Aorta (tissue), 5 donors: ENCODE results near the gene JMJD7. TPM values are rescaled to one million over a fixed set of nuclear protein-coding genes. Genes with fewer than 3 reads are reported as not detected.

Source experiments
- ATAC-seq: fragments of 200-7000 bp; cut with Tn5 transposase; one replicate; pipeline ENCODE4 v1.9.1; 2022; ENCODE audit warnings: moderate library complexity; ENCODE audit not compliant: low FRiP score
- DNase-seq, 2 donors: peaks; one replicate each; pipeline ENCODE4 v3.0.0-alpha.2; 2020
- H3K27ac ChIP-seq, 2 donors: one replicate each; pipeline ENCODE4 v1.5.1; 2013; ENCODE audit warnings: low read length in 2 of 2, mild to moderate bottlenecking in 2 of 2, moderate library complexity in 2 of 2, control low read depth in 1 of 2, inconsistent platforms in 1 of 2, low read depth in 1 of 2
- H3K27me3 ChIP-seq, 2 donors: one replicate each; pipeline ENCODE4 v1.6.1; 2013; ENCODE audit warnings: control low read depth in 1 of 2, low read length in 1 of 2, mild to moderate bottlenecking in 1 of 2, moderate library complexity in 1 of 2; ENCODE audit not compliant: insufficient read depth in 2 of 2, control insufficient read depth in 1 of 2
- H3K36me3 ChIP-seq, 2 donors: one replicate each; pipeline ENCODE4 v1.6.1; 2013; ENCODE audit warnings: control low read depth in 1 of 2, low read length in 1 of 2, mild to moderate bottlenecking in 1 of 2; ENCODE audit not compliant: insufficient read depth in 2 of 2, control insufficient read depth in 1 of 2
- H3K4me1 ChIP-seq, 2 donors: one replicate each; pipeline ENCODE4 v1.6.1; 2013; ENCODE audit warnings: low read length in 2 of 2, control low read depth in 1 of 2, mild to moderate bottlenecking in 1 of 2, moderate library complexity in 1 of 2; ENCODE audit not compliant: insufficient read depth in 2 of 2, control insufficient read depth in 1 of 2
- H3K4me3 ChIP-seq, 2 donors: one replicate each; pipeline ENCODE4 v1.5.1; 2013; ENCODE audit warnings: low read length in 2 of 2, control low read depth in 1 of 2, mild to moderate bottlenecking in 1 of 2
- H3K9me3 ChIP-seq: one replicate; pipeline ENCODE4 v1.6.1; 2013; ENCODE audit warnings: mild to moderate bottlenecking, low read length; ENCODE audit not compliant: control insufficient read depth
- WGBS, 2 donors: extraction: QIAGEN DNeasy Blood & Tissue Kit; methylation state at CpG; one replicate each; pipeline ENCODE4 v1.1.7; 2013; 5-methylcytosine and 5-hydroxymethylcytosine counted together
- intact Hi-C, 2 donors: fragments of 100-400 bp; cut with DNase I; formaldehyde crosslinking; loops; one replicate each; pipeline versions ENCODE4 v1.14.2 to v1.15.0; 2022
- polyA plus RNA-seq, 2 donors: library from polyadenylated mRNA; stranded (reverse); fragments of 200-250 nt; gene quantifications; one replicate each; pipeline ENCODE4 v1.2.3, GENCODE V29; 2013
- total RNA-seq, 2 donors: library from RNA; stranded (reverse); fragmentation: NEBNext Ultra II Directional; extraction: Animal tissue kit (Norgen Biotek cat#: 25700); gene quantifications; one replicate each; pipeline ENCODE4 v1.2.1, GENCODE V29; 2021
- donor health status: healthy with polysubstance abuse.
- donor health status: Bipolar disorder and iron deficiency.
- donor health status: DM: no; HTN: no; CAD: no.
- donor health status: DM: no; HTN: no; CAD: no.
- donor health status: DM: yes; HTN: yes; CAD: no.

JMJD7 gene
- total and polyA plus RNA-seq, 4 donors, result 7.0 to 12.6 (median 10.0) TPM

- Histone ChIP-seq H3K27me3 (no peaks in the 10 kb centered on the region), H3K4me3 (no peak overlapping the region), H3K4me1 (no peaks in the 10 kb centered on the region), H3K27ac (no peak overlapping the region), H3K36me3 (no peaks in the 10 kb centered on the region), H3K9me3 (no peaks in the 10 kb centered on the region)
- DNase-seq, result no peak
- no peak for ATAC-seq
- WGBS, 2 donors, result 18 to 22% methylated on average over 63 to 81 of the region's 81 CpGs
- intact Hi-C loops, result no loop called here
Observed at GRCh38 chr15:41881920-41882688, 54.2 kb downstream of the JMJD7 start.

DNA sequence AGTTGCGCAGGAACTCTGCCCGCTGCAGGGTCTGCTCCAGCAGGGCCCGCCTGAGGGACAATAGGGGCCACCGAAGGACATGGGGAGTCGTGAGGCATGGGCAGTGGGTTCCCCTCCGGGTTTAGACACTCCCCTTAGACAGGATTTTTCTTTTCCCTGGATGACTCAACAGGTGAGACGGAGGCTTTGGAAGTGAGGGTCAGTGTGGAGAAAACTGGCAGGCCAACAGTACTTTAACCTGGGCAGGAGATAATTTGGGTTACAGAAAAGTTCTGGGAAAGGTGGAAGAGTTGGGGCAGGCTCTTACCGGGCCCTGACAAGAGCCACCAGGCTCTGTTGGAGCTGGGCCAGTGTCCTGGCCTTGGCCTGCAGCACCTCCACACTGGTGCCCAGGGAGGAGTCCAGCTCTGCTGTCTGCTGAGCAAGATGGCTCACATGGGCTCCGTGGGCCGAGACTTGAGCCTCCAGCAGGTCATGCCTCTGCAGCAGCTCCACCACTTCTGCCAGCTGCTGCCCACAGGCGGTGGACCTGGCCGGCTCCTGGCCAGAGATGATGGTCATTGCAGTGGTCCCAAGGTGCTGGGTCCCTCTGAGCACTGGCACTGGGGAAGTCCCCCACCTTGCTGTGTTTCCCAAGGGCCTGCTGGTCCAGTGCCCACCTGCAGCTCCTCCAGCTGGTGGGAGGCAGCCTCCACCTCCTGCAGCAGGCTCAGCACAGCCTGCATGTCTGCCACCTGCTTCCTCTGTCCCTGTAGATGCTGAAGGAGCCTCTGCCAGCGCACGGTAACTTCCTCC lies 55.0 kb downstream of the JMJD7 start:
- no peak for DNase-seq
- no peaks in the 10 kb centered on the region for H3K4me1 ChIP-seq
- intact Hi-C loops, result no loop called here
- no peak overlapping the region for H3K27ac ChIP-seq
- ATAC-seq, result no peak
- 75% methylated on average over 14 of the region's 14 CpGs for WGBS, 2 donors
- H3K27me3 ChIP-seq, result no peaks in the 10 kb centered on the region
- H3K36me3 ChIP-seq, result no peaks in the 10 kb centered on the region
- no peaks in the 10 kb centered on the region for H3K9me3 ChIP-seq
- no peak overlapping the region for H3K4me3 ChIP-seq

- no peak overlapping the region for H3K4me3 ChIP-seq
- WGBS, 2 donors, result 97 to 100% methylated on average over 2 of the region's 2 CpGs
- H3K27ac ChIP-seq, result no peak overlapping the region
- intact Hi-C loops, result no loop called here
- no peaks in the 10 kb centered on the region for H3K9me3 ChIP-seq
- DNase-seq (no peak), ATAC-seq (no peak)
- no peaks in the 10 kb centered on the region for H3K4me1 ChIP-seq
- H3K27me3 ChIP-seq, result no peaks in the 10 kb centered on the region
- no peaks in the 10 kb centered on the region for H3K36me3 ChIP-seq
Observed at GRCh38 chr15:41883484-41883825, 55.6 kb downstream of the JMJD7 start.

DNA sequence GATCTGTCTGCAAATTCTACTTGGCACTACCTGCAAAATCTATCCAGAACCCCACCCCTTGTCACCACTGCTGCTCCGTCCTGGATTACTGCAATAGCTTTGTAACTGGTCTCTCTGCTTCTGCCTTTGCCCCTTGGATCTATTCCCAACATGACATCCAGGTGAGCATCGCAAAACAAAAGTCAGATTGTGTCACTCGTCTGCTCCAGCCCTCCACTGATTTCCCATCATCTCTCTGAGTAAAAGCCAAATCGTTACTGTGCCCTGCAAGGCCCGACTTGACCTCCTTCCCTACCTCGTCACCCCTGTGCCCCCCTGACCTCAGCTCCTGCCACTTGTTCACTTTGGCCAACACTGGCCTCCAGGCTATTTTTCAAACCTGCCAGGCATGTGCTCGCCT lies 56.6 kb downstream of the JMJD7 start:
- no peaks in the 10 kb centered on the region for H3K9me3 ChIP-seq
- 84 to 88% methylated on average over 7 of the region's 7 CpGs for WGBS, 2 donors
- H3K4me1 ChIP-seq, result no peaks in the 10 kb centered on the region
- ATAC-seq, result no peak
- no peak for DNase-seq
- H3K27me3 ChIP-seq, result no peaks in the 10 kb centered on the region
- H3K27ac ChIP-seq, result no peak overlapping the region
- H3K4me3 ChIP-seq, result no peak overlapping the region
- intact Hi-C loops, result no loop called here
- no peaks in the 10 kb centered on the region for H3K36me3 ChIP-seq

DNA sequence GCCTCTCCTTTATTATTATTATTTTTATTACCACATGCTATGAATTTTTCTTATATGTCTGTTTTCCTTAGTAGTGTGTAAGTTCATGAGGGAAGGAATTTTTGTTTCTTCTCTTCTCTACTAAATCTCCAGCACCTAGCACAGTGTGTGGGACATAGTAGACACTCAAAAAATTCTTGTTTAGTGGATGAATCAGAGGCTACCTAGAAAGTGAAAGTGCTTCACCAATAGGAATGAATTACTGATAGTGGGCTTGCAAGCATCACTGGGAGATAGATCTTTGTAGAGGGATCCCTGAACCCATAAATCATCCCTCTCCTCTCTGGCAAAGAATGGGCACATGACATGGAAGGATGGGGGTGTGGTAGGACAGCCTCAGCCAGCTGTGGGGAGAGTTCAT lies 57.4 kb downstream of the JMJD7 start:
- Histone ChIP-seq H3K9me3 (no peaks in the 10 kb centered on the region), H3K4me1 (no peaks in the 10 kb centered on the region), H3K27ac (no peak overlapping the region), H3K4me3 (no peak overlapping the region), H3K27me3 (no peaks in the 10 kb centered on the region), H3K36me3 (no peaks in the 10 kb centered on the region)
- ATAC-seq (no peak), DNase-seq (no peak)
- intact Hi-C loops, result no loop called here

GRCh38 chr15:41885841-41886240 lies 57.9 kb downstream of the JMJD7 start:
- H3K36me3 ChIP-seq, result no peaks in the 10 kb centered on the region
- no peak for ATAC-seq
- WGBS, 2 donors, result 93 to 95% methylated on average over 14 of the region's 14 CpGs
- no peaks in the 10 kb centered on the region for H3K27me3 ChIP-seq
- H3K27ac ChIP-seq, result no peak overlapping the region
- no peak overlapping the region for H3K4me3 ChIP-seq
- DNase-seq, result no peak
- no peaks in the 10 kb centered on the region for H3K9me3 ChIP-seq
- intact Hi-C loops, result no loop called here
- no peaks in the 10 kb centered on the region for H3K4me1 ChIP-seq

DNA sequence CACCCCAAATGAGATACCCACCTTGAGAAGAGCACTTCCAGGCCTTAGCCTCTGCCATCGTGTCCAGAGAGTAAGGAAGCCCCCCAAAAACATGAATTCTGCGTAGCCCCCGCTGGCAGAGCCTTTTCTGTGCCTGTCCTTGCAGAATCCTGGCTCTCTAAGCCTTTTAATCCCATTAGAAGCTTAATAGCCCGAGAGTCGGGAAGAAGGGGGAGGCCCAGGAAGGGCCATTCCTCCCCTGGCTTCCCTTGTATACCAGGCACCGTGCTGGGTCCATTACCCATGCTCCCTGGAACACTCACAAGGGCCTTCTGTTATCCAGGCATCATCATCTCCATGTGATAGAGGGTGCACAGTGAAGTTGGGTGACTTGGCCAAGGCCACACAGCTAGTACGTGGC lies 58.8 kb downstream of the JMJD7 start:
- ATAC-seq (no peak), DNase-seq (no peak)
- H3K4me3 ChIP-seq, result no peak overlapping the region
- H3K9me3 ChIP-seq, result no peaks in the 10 kb centered on the region
- H3K36me3 ChIP-seq, result no peaks in the 10 kb centered on the region
- intact Hi-C loops, result no loop called here
- H3K4me1 ChIP-seq, result no peaks in the 10 kb centered on the region
- WGBS, 2 donors, result 91 to 97% methylated on average over 7 of the region's 7 CpGs
- no peak overlapping the region for H3K27ac ChIP-seq
- H3K27me3 ChIP-seq, result no peaks in the 10 kb centered on the region

DNA sequence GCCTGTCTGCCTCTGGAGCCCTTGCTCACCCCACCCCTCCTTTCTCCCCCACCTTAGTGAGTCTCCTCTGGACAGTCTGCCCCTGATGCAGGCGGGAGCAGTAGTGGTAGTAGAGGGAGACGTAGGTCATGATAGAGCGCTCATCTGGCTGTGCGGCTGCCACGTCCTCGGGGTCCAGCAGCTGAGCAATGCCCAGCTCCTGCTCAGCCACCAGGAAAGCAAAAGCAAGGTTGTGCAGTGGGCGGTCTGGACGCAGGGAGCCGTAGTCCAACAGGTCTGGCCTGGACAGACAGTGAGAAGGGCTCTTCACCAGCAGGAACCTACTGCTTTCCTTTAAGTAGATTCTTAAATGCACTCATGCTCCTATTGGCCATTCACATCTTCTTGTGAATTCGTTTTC lies 59.3 kb downstream of the JMJD7 start:
- no peaks in the 10 kb centered on the region for H3K36me3 ChIP-seq
- ATAC-seq, result no peak
- H3K27ac ChIP-seq, result no peak overlapping the region
- no peak for DNase-seq
- 96 to 98% methylated on average over 10 of the region's 10 CpGs for WGBS, 2 donors
- H3K27me3 ChIP-seq, result no peaks in the 10 kb centered on the region
- H3K4me1 ChIP-seq, result no peaks in the 10 kb centered on the region
- no peaks in the 10 kb centered on the region for H3K9me3 ChIP-seq
- intact Hi-C loops, result no loop called here
- H3K4me3 ChIP-seq, result no peak overlapping the region
